Measurements from ENCODE around the gene PMAIP1. TPM values are rescaled to one million over a fixed set of nuclear protein-coding genes. Genes with fewer than 3 reads are reported as not detected.

The PMAIP1 gene
- total RNA-seq, 2 donors from 2014 or later: 2.1 to 4.1 TPM

GRCh38 chr18:59867337-59868104 lies 32.3 kb upstream of the PMAIP1 start:
- TF ChIP-seq CTCF (IDR thresholded peaks at IDR 0.05) (no peak), POLR2A (IDR thresholded peaks at IDR 0.05) (no peak), POLR2AphosphoS5 (IDR thresholded peaks at IDR 0.05) (no peak)
- H3K27ac ChIP-seq: no peak overlapping the region
- no peaks in the 10 kb centered on the region for H3K9me3 ChIP-seq
- H3K4me3 ChIP-seq: no peak overlapping the region
- H3K4me1 ChIP-seq (replicated peaks): no peaks in the 10 kb centered on the region
- DNase-seq (ENCODE audit: low spot score): no peak
- no peaks in the 10 kb centered on the region for H3K27me3 ChIP-seq (replicated peaks; ENCODE audit: insufficient read depth)
- intact Hi-C loops (cut with DNase I): no loop called here
- H3K36me3 ChIP-seq: no peaks in the 10 kb centered on the region
- 72% methylated on average over 5 of the region's 5 CpGs for WGBS

- no peak for TF ChIP-seq POLR2AphosphoS5 (IDR thresholded peaks at IDR 0.05)
- TF ChIP-seq POLR2A (IDR thresholded peaks at IDR 0.05): no peak
- no peak for TF ChIP-seq CTCF (IDR thresholded peaks at IDR 0.05)
- Histone ChIP-seq H3K9me3 (no peaks in the 10 kb centered on the region), H3K27me3 (replicated peaks; ENCODE audit: insufficient read depth) (no peaks in the 10 kb centered on the region), H3K27ac (no peak overlapping the region), H3K4me3 (no peak overlapping the region), H3K36me3 (no peaks in the 10 kb centered on the region), H3K4me1 (replicated peaks) (no peaks in the 10 kb centered on the region)
- intact Hi-C loops (cut with DNase I): no loop called here
- DNase-seq (ENCODE audit: low spot score): no peak
These were observed 29.1 kb upstream of the PMAIP1 start for GRCh38 chr18:59870623-59871130.

GRCh38 chr18:59871711-59872362 lies 28.0 kb upstream of the PMAIP1 start:
- DNase-seq (ENCODE audit: low spot score): no peak
- no peak overlapping the region for H3K4me3 ChIP-seq
- H3K9me3 ChIP-seq: no peaks in the 10 kb centered on the region
- H3K27ac ChIP-seq: no peak overlapping the region
- no peaks in the 10 kb centered on the region for H3K4me1 ChIP-seq (replicated peaks)
- no peak for TF ChIP-seq CTCF (IDR thresholded peaks at IDR 0.05)
- TF ChIP-seq POLR2AphosphoS5 (IDR thresholded peaks at IDR 0.05): no peak
- no peak for TF ChIP-seq POLR2A (IDR thresholded peaks at IDR 0.05)
- no peaks in the 10 kb centered on the region for H3K27me3 ChIP-seq (replicated peaks; ENCODE audit: insufficient read depth)
- intact Hi-C loops (cut with DNase I): no loop called here
- no peaks in the 10 kb centered on the region for H3K36me3 ChIP-seq
- WGBS: 49% methylated on average over 10 of the region's 10 CpGs

- no peak overlapping the region for H3K27ac ChIP-seq
- DNase-seq (ENCODE audit: low spot score): no peak
- H3K9me3 ChIP-seq: no peaks in the 10 kb centered on the region
- no peaks in the 10 kb centered on the region for H3K4me1 ChIP-seq (replicated peaks)
- no peak overlapping the region for H3K4me3 ChIP-seq
- no peaks in the 10 kb centered on the region for H3K36me3 ChIP-seq
- H3K27me3 ChIP-seq (replicated peaks; ENCODE audit: insufficient read depth): no peaks in the 10 kb centered on the region
- intact Hi-C loops (cut with DNase I): no loop called here
- TF ChIP-seq POLR2A (IDR thresholded peaks at IDR 0.05) (no peak), CTCF (IDR thresholded peaks at IDR 0.05) (no peak), POLR2AphosphoS5 (IDR thresholded peaks at IDR 0.05) (no peak)
- WGBS: 70% methylated on average over 2 of the region's 2 CpGs
These were observed 26.2 kb upstream of the PMAIP1 start for GRCh38 chr18:59873641-59874040.
